ENCODE measurements around the gene PHACTR4. TPM values are rescaled to one million over a fixed set of nuclear protein-coding genes. Genes with fewer than 3 reads are reported as not detected.

PHACTR4 gene
- total and polyA plus RNA-seq, 2 of the 8 experiments (the other 6 are each of a cell fraction or from before 2014, with no cell fraction given): 23.7 to 57.8 TPM

- 93% methylated on average over 8 of the region's 8 CpGs; no CpG with 5 or more reads in 1 of the 2 experiments for WGBS, 2 experiments (ENCODE audit: extremely low coverage in 1 of 2, insufficient coverage in 1 of 2, insufficient read length in 1 of 2, insufficient replicate concordance in 2 of 2, low coverage in 1 of 2, low lambda C conversion rate in 2 of 2, missing lambda C conversion rate in 1 of 2)
- H4K20me1 ChIP-seq (replicated peaks in 1 of 2; ENCODE audit: control insufficient read depth in 1 of 2, insufficient read depth in 2 of 2, low read length in 2 of 2): peaks cover 7 to 8% of the 10 kb centered on the region in 2 experiments
- no peak overlapping the region for H3K4ac ChIP-seq (replicated peaks; ENCODE audit: insufficient read length, low read depth, low read length)
- peaks cover 0 to 24% of the 10 kb centered on the region in 2 experiments; a peak in 2 of 4 replicates for H3K79me2 ChIP-seq (ENCODE audit: control insufficient read depth in 1 of 2, insufficient read depth in 2 of 2, low read length in 2 of 2)
- H3K23ac ChIP-seq (ENCODE audit: insufficient read length): no peak overlapping the region
- no peak overlapping the region for H2BK20ac ChIP-seq (ENCODE audit: low read length)
- ChIA-PET POLR2A (ENCODE audit: partially characterized antibody) (interaction anchor here (0.5 to 31.3 kb wide), 58 partner anchors 10 to 679 kb away, joined by 3 to 660 read pairs (median 5); partner anchors contain the start of genes ATP5IF1, EYA3, MED18 and PHACTR4), CTCF (ENCODE audit: partially characterized antibody) (interaction anchor here (0.5 to 1.8 kb wide), 5 partner anchors 11 to 368 kb away, joined by 3 to 5 read pairs (median 4); no protein-coding TSS in a partner anchor)
- peak overlapping the region; percentile 70 for H4K5ac ChIP-seq (ENCODE audit: insufficient read length, low read depth, low read length)
- H2BK12ac ChIP-seq (ENCODE audit: low read depth, low read length): no peak overlapping the region
- H3K4me3 ChIP-seq (ENCODE audit: extremely low read depth in 1 of 4, insufficient read depth in 2 of 4, low read depth in 3 of 4, low read length in 4 of 4): peak overlapping the region in 2 of 4 experiments; percentile 7 to 96; a peak in 2 of 8 replicates
- H3K14ac ChIP-seq (ENCODE audit: insufficient read length): no peak overlapping the region
- DNase-seq (ENCODE audit: low read depth in 1 of 2, low spot score in 2 of 2): no peak
- H3K9me3 ChIP-seq (ENCODE audit: insufficient read depth in 2 of 2, low read depth in 1 of 2, low read length in 1 of 2): no peaks in the 10 kb centered on the region
- H4K91ac ChIP-seq (replicated peaks; ENCODE audit: insufficient read length, low read length): peak overlapping the region; percentile 18
- H3K23me2 ChIP-seq (ENCODE audit: low read depth, low read length): peaks cover 10% of the 10 kb centered on the region
- no peak overlapping the region for H2AFZ ChIP-seq (ENCODE audit: low read length)
- peak overlapping the region; percentile 95 for H2BK5ac ChIP-seq (ENCODE audit: low read depth, low read length)
- peak overlapping the region; percentile 82 for H3K56ac ChIP-seq (replicated peaks; ENCODE audit: insufficient read length, low read depth, low read length)
- H3K4me1 ChIP-seq (replicated peaks in 1 of 4; ENCODE audit: control insufficient read depth in 3 of 4, insufficient read depth in 4 of 4, low read length in 3 of 4): peaks cover 5 to 17% (median 9%) of the 10 kb centered on the region in 4 experiments; a peak in 5 of 7 replicates
- H3K4me2 ChIP-seq (ENCODE audit: insufficient read depth in 1 of 2, low read depth in 2 of 2, low read length in 2 of 2): peak overlapping the region; percentile 92 to 94
- no peak overlapping the region for H2BK15ac ChIP-seq (ENCODE audit: low read length)
- H3K36me3 ChIP-seq (ENCODE audit: control insufficient read depth in 2 of 4, insufficient read depth in 4 of 4, low read length in 3 of 4): peaks cover 41 to 73% (median 45%) of the 10 kb centered on the region in 4 experiments
- H3K79me1 ChIP-seq (ENCODE audit: low read depth, low read length): no peaks in the 10 kb centered on the region
- H2AK5ac ChIP-seq (ENCODE audit: low read depth, low read length): no peak overlapping the region
- H3K27me3 ChIP-seq (replicated peaks in 1 of 4; ENCODE audit: control insufficient read depth in 3 of 4, extremely low read depth in 1 of 4, insufficient read depth in 3 of 4, low read length in 3 of 4): no peaks in the 10 kb centered on the region
- H2BK120ac ChIP-seq (replicated peaks; ENCODE audit: low read depth, low read length): peak overlapping the region; percentile 8
- peak overlapping the region in 3 of 4 experiments; percentile 19 to 97 (median 30); a peak in 6 of 7 replicates for H3K9ac ChIP-seq (replicated peaks in 1 of 4; ENCODE audit: extremely low read depth in 1 of 4, low read depth in 3 of 4, low read length in 3 of 4)
- H3K18ac ChIP-seq (ENCODE audit: extremely low read depth, low read length): peak overlapping the region; percentile 64
- peak overlapping the region; percentile 76; the same call in 1 of the 2 replicates for H4K8ac ChIP-seq (ENCODE audit: extremely low read depth, insufficient read depth, low read length)
- H3K27ac ChIP-seq (ENCODE audit: low read depth, low read length): peak overlapping the region; percentile 95
- FAIRE-seq: no peak
- TF ChIP-seq TEAD4 (IDR thresholded peaks at IDR 0.05; ENCODE audit: low read depth, low read length): no peak
- no peak for TF ChIP-seq CEBPB (IDR thresholded peaks at IDR 0.05; ENCODE audit: low read depth, low read length)
- TF ChIP-seq POLR2AphosphoS5 (IDR thresholded peaks at IDR 0.05; ENCODE audit: low read depth, low read length): peak; percentile 94; the same call in 1 of the 2 replicates
- TF ChIP-seq SIX5 (IDR thresholded peaks at IDR 0.05; ENCODE audit: low read depth, low read length): no peak
- no peak for TF ChIP-seq CREB1 (IDR thresholded peaks at IDR 0.05)
- TF ChIP-seq USF2 (IDR thresholded peaks at IDR 0.05; ENCODE audit: low read length): peak; percentile 17; the same call in 1 of the 2 replicates
- TF ChIP-seq NRF1 (IDR thresholded peaks at IDR 0.05; ENCODE audit: low read depth, low read length): peak; percentile 21; the same call in 1 of the 2 replicates
- no peak for TF ChIP-seq KDM5A (IDR thresholded peaks at IDR 0.05; ENCODE audit: low read length)
- TF ChIP-seq RFX5 (IDR thresholded peaks at IDR 0.05; ENCODE audit: borderline replicate concordance, low read depth, low read length): 0 out of 2 replicates have a peak, but pooled peaks have one; percentile 15
- peak; percentile 36 for TF ChIP-seq TAF7 (optimal IDR thresholded peaks at IDR 0.05; ENCODE audit: borderline replicate concordance, low read depth, low read length)
- TF ChIP-seq GABPA (IDR thresholded peaks at IDR 0.05; ENCODE audit: borderline replicate concordance, insufficient read depth, low read length): no peak
- no peak for TF ChIP-seq KDM1A (IDR thresholded peaks at IDR 0.05; ENCODE audit: borderline replicate concordance, low read length)
These were observed 140.2 kb downstream of the PHACTR4 start for GRCh38 chr1:28509705-28510272.

Data from H1 (cell line).